ENCODE results near the gene UTRN. TPM values are rescaled to one million over a fixed set of nuclear protein-coding genes. Genes with fewer than 3 reads are reported as not detected.
A peak's percentile ranks its signal among the peaks of the same experiment; 100 is the strongest.

Gene UTRN
- total RNA-seq, 1 donor from 2014 or later = 54.6 TPM

DNA sequence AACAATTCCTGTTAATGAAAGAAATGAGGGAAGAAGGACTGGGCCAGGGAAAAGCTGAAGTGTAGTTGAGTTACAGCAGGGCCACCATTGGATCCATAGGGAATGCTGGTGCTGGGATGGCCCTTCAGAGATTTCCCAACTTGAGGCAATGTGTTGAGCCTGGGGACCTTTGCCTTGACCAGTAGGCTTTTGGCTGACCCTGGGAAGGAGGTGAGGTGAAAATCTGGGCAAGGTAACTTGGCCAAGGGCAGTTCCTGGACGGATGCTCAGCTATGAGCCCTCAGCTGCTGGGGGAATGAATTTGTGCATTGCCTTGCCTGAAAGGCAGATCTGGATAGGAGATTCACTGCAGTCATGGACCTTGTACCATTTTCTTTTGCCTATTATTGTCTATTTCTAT, 20.4 kb downstream of the UTRN start:
- DNase-seq (ENCODE audit: low spot score) = no peak
- H3K27me3 Mint-ChIP-seq (ENCODE audit: low read depth) = peaks cover 6% of the 10 kb centered on the region
- H3K4me1 Mint-ChIP-seq (ENCODE audit: low read depth) = peaks cover 43% of the 10 kb centered on the region
- peaks cover 24% of the 10 kb centered on the region for H3K36me3 Mint-ChIP-seq (ENCODE audit: low read depth)
- no peak overlapping the region for H3K4me3 Mint-ChIP-seq (ENCODE audit: low read depth)
- no peaks in the 10 kb centered on the region for H3K9me3 Mint-ChIP-seq
- no peak overlapping the region for H3K27ac Mint-ChIP-seq
- intact Hi-C loops (cut with micrococcal nuclease) = no loop called here

DNA sequence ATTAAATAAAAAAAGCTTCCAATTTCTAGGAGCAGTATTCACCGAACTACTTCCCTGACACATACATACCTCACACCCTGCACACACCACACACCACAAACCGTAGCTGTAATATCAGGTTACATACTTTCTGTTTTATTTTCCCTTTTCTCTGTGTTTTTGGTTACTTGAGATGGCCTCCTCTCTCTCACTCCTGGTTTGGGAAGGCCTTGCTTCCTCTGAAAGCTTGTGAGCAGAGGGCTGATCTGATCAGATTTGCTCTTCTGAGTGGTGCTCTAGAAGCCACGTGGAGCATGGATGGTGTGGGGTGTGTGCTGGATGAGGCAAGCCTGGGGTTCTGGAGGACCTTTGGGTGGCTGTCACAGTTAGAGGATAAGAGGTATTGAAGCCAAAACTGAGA, 20.9 kb downstream of the UTRN start:
- Mint-ChIP-seq H3K27me3 (ENCODE audit: low read depth) (peaks cover 6% of the 10 kb centered on the region), H3K27ac (peak overlapping the region; percentile 47), H3K9me3 (no peaks in the 10 kb centered on the region), H3K4me1 (ENCODE audit: low read depth) (peaks cover 48% of the 10 kb centered on the region), H3K36me3 (ENCODE audit: low read depth) (peaks cover 24% of the 10 kb centered on the region), H3K4me3 (ENCODE audit: low read depth) (peak overlapping the region; percentile 27)
- intact Hi-C loops (cut with micrococcal nuclease) = no loop called here
- DNase-seq (ENCODE audit: low spot score) = peak; percentile 18

DNA sequence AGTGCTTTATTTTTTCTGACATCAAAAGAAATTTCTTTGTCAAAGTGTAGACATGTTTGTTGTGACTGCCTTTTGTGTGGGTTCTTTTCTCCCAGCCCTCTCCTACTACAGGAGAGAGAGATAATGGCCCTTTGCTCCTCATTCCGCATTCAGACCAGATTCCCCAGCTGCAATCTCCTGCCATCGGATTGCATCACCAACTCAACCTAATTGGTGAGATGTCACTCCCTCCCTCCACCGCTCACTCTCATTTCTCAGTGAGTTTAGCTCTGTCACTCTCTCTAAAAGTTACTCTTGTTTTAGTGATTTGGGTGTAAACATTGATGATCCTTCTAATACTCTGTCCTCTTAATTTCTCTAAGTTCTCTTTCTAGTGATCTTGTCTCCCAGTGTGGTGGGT, 22.7 kb downstream of the UTRN start:
- peaks cover 50% of the 10 kb centered on the region for H3K4me1 Mint-ChIP-seq (ENCODE audit: low read depth)
- no peak overlapping the region for H3K27ac Mint-ChIP-seq
- H3K27me3 Mint-ChIP-seq (ENCODE audit: low read depth) = peaks cover 1% of the 10 kb centered on the region
- no peak for DNase-seq (ENCODE audit: low spot score)
- intact Hi-C loops (cut with micrococcal nuclease) = no loop called here
- no peak overlapping the region for H3K4me3 Mint-ChIP-seq (ENCODE audit: low read depth)
- H3K36me3 Mint-ChIP-seq (ENCODE audit: low read depth) = peaks cover 21% of the 10 kb centered on the region
- H3K9me3 Mint-ChIP-seq = no peaks in the 10 kb centered on the region

DNA sequence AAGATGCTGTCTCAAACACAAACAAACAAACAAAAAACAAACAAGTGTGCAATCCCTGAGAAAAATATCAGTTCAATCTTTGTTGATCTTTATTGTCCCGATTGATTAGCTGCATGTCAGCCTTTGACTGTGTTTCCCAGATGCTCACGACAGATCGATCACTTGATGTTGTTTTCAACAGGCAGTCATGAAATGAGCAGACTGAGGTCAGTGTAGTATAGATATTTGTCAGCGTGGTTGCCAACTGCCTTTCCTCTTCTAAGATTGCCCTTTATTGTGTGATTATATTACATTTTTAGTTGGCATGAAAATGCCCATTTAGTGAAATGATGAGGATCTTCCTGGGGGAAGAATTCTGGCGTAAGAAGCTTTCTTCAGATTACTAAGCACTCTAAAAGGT, 25.6 kb downstream of the UTRN start:
- intact Hi-C loops (cut with micrococcal nuclease) = loop anchor here (1.0 to 2.0 kb wide), 3 partner anchors 24 to 34 kb away; no protein-coding TSS in a partner anchor
- Mint-ChIP-seq H3K9me3 (no peaks in the 10 kb centered on the region), H3K27ac (peak overlapping the region; percentile 46), H3K4me1 (ENCODE audit: low read depth) (peaks cover 44% of the 10 kb centered on the region), H3K4me3 (ENCODE audit: low read depth) (peak overlapping the region; percentile 11), H3K27me3 (ENCODE audit: low read depth) (no peaks in the 10 kb centered on the region), H3K36me3 (ENCODE audit: low read depth) (peaks cover 21% of the 10 kb centered on the region)
- peak; percentile 26 for DNase-seq (ENCODE audit: low spot score)

DNA sequence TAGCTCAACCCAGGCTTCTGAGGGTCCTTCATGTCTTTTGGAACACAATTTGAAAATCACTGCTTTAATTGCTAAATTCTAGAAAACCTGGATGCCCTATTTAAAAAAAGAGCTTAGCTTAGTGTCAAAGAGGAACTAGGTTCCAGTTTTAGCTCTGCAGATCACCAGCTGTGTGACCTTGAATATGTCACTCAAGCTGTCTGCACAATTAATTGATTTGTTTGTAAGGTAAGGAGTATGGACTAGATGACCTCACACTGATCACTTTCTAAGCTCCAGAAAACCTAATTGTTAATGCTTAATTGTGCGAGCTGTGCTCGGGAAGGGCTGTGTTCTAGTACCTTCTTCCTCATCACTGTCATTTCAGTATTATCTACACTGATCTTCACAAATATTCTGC, 26.2 kb downstream of the UTRN start:
- H3K4me3 Mint-ChIP-seq (ENCODE audit: low read depth) = no peak overlapping the region
- H3K9me3 Mint-ChIP-seq = no peaks in the 10 kb centered on the region
- no peak for DNase-seq (ENCODE audit: low spot score)
- peaks cover 21% of the 10 kb centered on the region for H3K36me3 Mint-ChIP-seq (ENCODE audit: low read depth)
- peaks cover 41% of the 10 kb centered on the region for H3K4me1 Mint-ChIP-seq (ENCODE audit: low read depth)
- H3K27me3 Mint-ChIP-seq (ENCODE audit: low read depth) = no peaks in the 10 kb centered on the region
- H3K27ac Mint-ChIP-seq = peak overlapping the region; percentile 46
- intact Hi-C loops (cut with micrococcal nuclease) = loop anchor here (1.0 to 2.0 kb wide), 3 partner anchors 23 to 33 kb away; no protein-coding TSS in a partner anchor

DNA sequence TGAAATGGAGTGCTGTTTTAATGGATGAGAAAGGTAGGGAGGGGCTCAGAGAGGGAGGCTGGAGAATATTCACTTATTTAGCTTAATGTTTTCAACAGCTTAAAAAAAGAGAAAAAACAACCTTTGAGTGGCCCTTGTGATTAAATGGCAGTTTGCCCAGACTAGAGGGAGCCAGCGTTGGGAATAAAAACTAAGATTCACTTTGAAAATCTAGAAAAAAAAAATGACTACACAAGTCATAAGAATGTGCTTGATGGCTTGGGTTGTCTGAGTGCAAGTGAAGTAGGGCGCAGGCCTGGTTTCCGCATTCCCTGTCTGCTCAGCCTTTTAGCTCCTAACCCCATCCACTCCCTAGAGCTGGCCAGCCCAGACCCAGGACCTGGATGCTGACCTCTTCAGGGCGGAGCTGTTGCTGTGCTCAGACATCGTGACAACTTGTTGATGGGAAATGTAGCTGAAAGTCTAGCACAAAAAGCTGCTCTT, 28.9 kb downstream of the UTRN start:
- intact Hi-C loops (cut with micrococcal nuclease) = no loop called here
- Mint-ChIP-seq H3K4me1 (ENCODE audit: low read depth) (peaks cover 42% of the 10 kb centered on the region), H3K36me3 (ENCODE audit: low read depth) (peaks cover 10% of the 10 kb centered on the region), H3K27me3 (ENCODE audit: low read depth) (no peaks in the 10 kb centered on the region), H3K4me3 (ENCODE audit: low read depth) (no peak overlapping the region), H3K27ac (no peak overlapping the region), H3K9me3 (no peaks in the 10 kb centered on the region)
- no peak for DNase-seq (ENCODE audit: low spot score)

DNA sequence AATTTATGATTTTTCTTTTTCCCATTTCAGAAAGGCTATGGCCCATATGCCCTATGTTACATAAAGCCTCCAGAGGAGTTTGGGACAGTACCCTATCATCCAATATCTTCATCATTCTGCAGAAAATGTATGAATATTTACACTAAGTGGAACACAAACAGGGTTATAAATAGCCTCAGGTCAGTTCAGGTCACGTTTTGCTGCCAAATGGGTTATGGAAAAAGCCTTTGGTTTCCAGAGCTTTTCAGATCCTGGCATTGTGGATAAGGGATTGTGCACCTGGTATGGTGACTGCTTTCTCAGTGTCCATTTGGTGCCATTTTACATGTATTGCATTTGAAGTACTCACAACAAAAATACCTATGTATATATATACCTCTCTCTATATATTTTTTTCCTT, 29.4 kb downstream of the UTRN start:
- H3K4me3 Mint-ChIP-seq (ENCODE audit: low read depth) = no peak overlapping the region
- no peak for DNase-seq (ENCODE audit: low spot score)
- peaks cover 4% of the 10 kb centered on the region for H3K36me3 Mint-ChIP-seq (ENCODE audit: low read depth)

DNA sequence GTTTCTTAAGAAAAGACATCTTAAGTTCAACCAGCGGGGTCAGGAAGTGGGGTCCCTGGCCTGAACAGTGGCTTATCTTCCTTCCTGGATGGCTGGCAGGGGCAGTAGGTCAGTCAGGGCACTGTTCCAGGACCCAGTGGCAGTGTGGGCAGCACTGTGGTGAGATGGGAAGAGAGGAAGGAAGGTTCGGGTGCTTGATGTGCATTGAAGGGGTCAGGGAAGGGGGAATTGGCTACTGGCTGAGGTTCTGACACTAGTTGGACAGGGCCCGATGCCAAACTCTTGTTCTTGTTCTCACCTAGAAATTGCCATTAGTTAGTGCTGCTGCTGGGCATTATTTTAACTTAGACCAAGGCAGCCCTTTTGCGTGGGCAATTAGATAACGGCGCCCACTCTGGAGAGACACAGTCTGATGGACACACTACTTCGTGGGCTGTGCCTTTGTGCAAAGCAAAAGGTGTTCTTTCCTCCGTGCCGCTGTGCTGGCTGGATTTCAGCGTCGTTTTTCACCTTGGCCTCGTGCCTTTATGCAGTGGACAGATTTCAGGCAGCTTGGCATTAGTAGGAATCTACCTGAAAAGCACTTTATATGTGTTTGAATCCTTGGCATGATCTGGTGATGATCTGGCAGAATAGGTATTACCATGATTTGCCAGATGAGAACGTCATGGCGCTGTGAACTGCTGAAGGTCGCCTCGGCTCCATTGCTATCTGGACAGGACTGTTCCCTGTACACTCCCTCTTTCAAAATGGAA, 30.3 kb downstream of the UTRN start:
- no peak overlapping the region for H3K27ac Mint-ChIP-seq
- no peak for DNase-seq (ENCODE audit: low spot score)
- H3K4me1 Mint-ChIP-seq (ENCODE audit: low read depth) = peaks cover 34% of the 10 kb centered on the region
- no peaks in the 10 kb centered on the region for H3K9me3 Mint-ChIP-seq
- no peaks in the 10 kb centered on the region for H3K36me3 Mint-ChIP-seq (ENCODE audit: low read depth)
- intact Hi-C loops (cut with micrococcal nuclease) = no loop called here
- H3K4me3 Mint-ChIP-seq (ENCODE audit: low read depth) = no peak overlapping the region
- H3K27me3 Mint-ChIP-seq (ENCODE audit: low read depth) = no peaks in the 10 kb centered on the region

More for the DNA sequence above, 29.4 kb downstream of the UTRN start:
- H3K4me1 Mint-ChIP-seq (ENCODE audit: low read depth) = peaks cover 39% of the 10 kb centered on the region
- H3K27ac Mint-ChIP-seq = no peak overlapping the region
- intact Hi-C loops (cut with micrococcal nuclease) = no loop called here
- H3K9me3 Mint-ChIP-seq = no peaks in the 10 kb centered on the region
- H3K27me3 Mint-ChIP-seq (ENCODE audit: low read depth) = no peaks in the 10 kb centered on the region

DNA sequence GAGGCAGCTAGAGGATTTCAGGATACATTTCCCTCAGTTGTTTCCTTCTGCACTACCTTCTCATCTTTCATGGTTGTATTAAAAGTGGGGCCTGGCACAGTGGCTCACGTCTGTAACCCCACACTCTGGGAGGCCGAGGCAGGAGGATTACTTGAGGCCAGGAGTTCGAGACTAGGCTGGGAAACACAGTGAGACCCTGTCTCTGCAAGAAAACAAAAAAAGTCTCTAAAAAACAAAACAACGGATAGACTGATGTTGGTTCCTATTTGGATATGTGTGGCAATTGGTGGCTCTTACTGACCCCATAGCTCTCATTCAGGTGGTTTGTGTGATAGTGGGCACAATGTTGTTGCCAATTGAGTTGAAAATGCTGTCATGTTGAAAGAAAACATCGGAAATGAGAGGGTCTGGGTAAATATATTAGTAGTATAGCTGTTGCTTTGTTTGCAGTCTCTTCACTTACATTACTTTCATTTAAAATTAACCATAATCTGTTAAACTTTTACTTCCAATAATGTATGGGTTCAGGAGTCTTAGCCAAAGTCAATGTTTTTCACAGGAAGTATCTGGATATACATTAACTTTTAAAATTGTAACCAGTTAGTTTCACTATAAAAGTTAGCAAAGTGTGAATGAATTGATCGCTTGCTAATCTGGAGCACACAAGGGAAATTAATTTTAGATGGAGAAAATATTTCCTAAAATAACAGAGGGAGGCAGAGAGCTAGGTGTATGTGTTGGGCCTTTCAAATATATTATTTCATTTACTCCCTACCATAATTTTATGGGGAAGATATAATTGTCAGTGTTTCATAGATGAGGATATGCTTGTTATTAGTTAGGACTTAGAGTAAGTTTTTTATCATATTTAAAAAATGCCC, 31.1 kb downstream of the UTRN start:
- intact Hi-C loops (cut with micrococcal nuclease) = no loop called here
- H3K36me3 Mint-ChIP-seq (ENCODE audit: low read depth) = no peaks in the 10 kb centered on the region
- H3K4me3 Mint-ChIP-seq (ENCODE audit: low read depth) = no peak overlapping the region
- H3K27me3 Mint-ChIP-seq (ENCODE audit: low read depth) = no peaks in the 10 kb centered on the region
- H3K9me3 Mint-ChIP-seq = no peaks in the 10 kb centered on the region
- no peak overlapping the region for H3K27ac Mint-ChIP-seq
- DNase-seq (ENCODE audit: low spot score) = no peak
- peaks cover 34% of the 10 kb centered on the region for H3K4me1 Mint-ChIP-seq (ENCODE audit: low read depth)

DNA sequence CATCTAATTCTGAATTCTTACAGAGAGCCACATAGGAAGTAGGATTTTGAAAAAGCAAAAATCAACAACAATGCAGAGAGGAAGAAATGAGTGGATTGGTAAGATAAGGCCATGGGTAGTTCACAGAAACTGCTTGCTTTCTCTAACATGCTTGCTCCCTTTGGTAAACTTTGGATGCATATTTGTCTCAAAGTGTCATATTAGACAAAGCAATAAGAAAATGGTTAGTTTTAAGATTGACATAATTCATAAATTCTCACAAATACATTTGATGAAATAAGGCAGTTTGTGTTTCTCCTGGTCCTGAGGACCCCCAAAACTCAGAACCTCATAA, 31.7 kb downstream of the UTRN start:
- H3K9me3 Mint-ChIP-seq = no peaks in the 10 kb centered on the region
- no peak overlapping the region for H3K4me3 Mint-ChIP-seq (ENCODE audit: low read depth)
- no peaks in the 10 kb centered on the region for H3K36me3 Mint-ChIP-seq (ENCODE audit: low read depth)
- H3K4me1 Mint-ChIP-seq (ENCODE audit: low read depth) = peaks cover 29% of the 10 kb centered on the region
- DNase-seq (ENCODE audit: low spot score) = no peak
- intact Hi-C loops (cut with micrococcal nuclease) = no loop called here
- no peaks in the 10 kb centered on the region for H3K27me3 Mint-ChIP-seq (ENCODE audit: low read depth)
- no peak overlapping the region for H3K27ac Mint-ChIP-seq

DNA sequence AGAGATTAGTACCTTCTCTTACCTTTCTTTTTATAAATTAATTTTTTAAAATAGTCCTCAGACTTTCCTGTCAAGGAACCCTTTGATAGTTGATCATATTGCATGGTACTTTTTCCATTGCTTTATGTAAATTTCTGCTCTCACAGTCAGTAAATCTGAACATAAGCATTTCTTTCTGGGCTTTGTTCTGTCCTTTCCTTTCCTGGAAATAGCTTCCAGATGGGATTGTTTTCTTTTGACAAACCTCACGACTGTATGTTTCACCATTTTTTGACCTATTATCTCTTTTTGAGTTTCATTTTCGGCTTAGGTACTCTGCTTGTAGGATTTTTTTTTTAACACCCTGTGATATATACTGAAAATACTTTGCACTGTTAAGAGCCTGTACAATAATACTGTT, 32.6 kb downstream of the UTRN start:
- H3K27me3 Mint-ChIP-seq (ENCODE audit: low read depth) = no peaks in the 10 kb centered on the region
- no peak overlapping the region for H3K27ac Mint-ChIP-seq
- H3K9me3 Mint-ChIP-seq = no peaks in the 10 kb centered on the region
- intact Hi-C loops (cut with micrococcal nuclease) = no loop called here
- H3K4me3 Mint-ChIP-seq (ENCODE audit: low read depth) = no peak overlapping the region
- DNase-seq (ENCODE audit: low spot score) = no peak
- H3K4me1 Mint-ChIP-seq (ENCODE audit: low read depth) = peaks cover 29% of the 10 kb centered on the region
- no peaks in the 10 kb centered on the region for H3K36me3 Mint-ChIP-seq (ENCODE audit: low read depth)

DNA sequence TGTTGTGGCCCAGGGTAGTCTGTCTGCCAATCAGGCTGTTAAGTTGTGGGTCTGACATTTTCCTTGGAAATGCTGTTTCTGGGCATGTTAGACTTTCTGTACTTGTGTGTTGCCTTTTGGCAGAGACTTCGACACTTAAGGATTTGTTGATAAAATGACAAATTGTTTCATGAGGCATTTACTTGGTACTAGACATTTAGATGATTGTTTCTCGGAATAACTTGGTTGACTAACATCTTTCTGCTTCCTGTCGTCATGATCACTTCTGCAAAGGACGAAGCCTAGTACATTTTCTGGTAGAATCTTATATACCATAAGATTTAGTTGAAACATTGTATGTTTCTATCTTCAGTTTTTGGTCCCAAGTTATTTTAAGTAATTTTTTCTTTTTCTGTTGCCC, 34.1 kb downstream of the UTRN start:
- intact Hi-C loops (cut with micrococcal nuclease) = no loop called here
- Mint-ChIP-seq H3K27me3 (ENCODE audit: low read depth) (peaks cover 2% of the 10 kb centered on the region), H3K9me3 (no peaks in the 10 kb centered on the region), H3K4me1 (ENCODE audit: low read depth) (peaks cover 29% of the 10 kb centered on the region), H3K4me3 (ENCODE audit: low read depth) (no peak overlapping the region), H3K27ac (no peak overlapping the region), H3K36me3 (ENCODE audit: low read depth) (no peaks in the 10 kb centered on the region)
- DNase-seq (ENCODE audit: low spot score) = no peak

DNA sequence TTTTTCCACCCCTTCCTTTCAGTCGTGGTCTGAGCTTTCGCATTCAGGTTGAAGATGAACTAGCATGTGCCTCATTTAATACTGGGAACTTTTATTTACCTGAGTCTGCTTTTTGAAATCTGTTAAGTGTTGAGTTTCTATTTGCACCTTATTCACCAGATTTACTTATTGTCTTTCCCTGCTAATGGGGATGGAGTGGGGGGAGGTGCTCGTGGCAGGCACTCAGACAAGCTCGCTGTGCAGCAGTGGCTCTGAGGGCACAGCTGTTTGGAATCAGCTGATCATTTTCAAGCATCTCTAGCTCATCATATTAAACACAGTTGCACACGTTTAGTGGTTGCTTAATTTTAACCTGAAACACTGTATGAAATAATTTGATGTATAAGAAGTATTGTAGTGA, 35.6 kb downstream of the UTRN start:
- H3K9me3 Mint-ChIP-seq = no peaks in the 10 kb centered on the region
- peaks cover 23% of the 10 kb centered on the region for H3K4me1 Mint-ChIP-seq (ENCODE audit: low read depth)
- DNase-seq (ENCODE audit: low spot score) = no peak
- intact Hi-C loops (cut with micrococcal nuclease) = no loop called here
- H3K36me3 Mint-ChIP-seq (ENCODE audit: low read depth) = no peaks in the 10 kb centered on the region
- peaks cover 4% of the 10 kb centered on the region for H3K27me3 Mint-ChIP-seq (ENCODE audit: low read depth)
- H3K27ac Mint-ChIP-seq = no peak overlapping the region
- no peak overlapping the region for H3K4me3 Mint-ChIP-seq (ENCODE audit: low read depth)

Measured in activated T-helper 2 cell treated with anti-CD3 and anti-CD28 coated beads, Interferon-gamma antibody, Interleukin-2, Interleukin-4, amounts not matched to agents 10 μg/mL and 5 μg/mL and 100 μg/mL, durations not matched to agents 14 hours and 24 hours and 36 hours (primary cell).